ENCODE measurements around the gene CEACAM8.

DNA sequence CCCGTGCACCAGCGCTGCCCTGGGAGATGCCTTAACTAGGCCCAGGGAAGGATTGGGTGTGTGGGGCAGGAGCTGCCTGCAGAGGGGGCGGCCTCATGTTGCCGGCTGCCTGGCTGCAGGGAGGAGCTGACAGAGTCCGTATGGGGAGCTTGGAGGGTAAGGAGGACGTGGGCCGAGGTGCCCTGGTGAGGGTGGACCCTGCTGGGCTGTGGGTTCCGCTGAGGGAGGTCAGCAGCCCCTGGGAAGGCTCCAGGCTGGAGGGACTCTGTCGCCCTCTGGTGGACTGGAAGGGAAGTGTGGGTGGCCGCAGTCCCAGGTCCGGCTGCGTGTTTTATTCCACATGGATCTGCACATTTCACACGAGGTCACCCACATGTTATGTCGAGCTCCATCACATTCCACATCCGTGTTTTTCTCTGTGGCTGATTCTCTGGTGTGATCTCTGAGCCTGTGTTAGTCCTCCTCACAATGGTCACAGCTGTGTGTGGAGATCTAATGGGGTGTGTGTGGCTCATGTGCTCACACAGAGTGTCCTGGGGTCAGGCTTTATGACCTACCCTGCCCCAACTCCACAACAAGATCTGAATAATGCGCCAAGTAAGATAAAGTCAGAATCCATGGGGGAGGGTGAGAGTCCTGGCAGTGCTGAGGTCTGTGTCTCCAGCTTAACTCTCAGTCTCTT, 1.8 kb upstream of the CEACAM8 start:
- TF ChIP-seq EZH2phosphoT487 (IDR thresholded peaks at IDR 0.05; ENCODE audit: insufficient read depth, low read depth), result no peak
- TF ChIP-seq EZH2 (IDR thresholded peaks at IDR 0.05; ENCODE audit: insufficient read depth, poor library complexity, severe bottlenecking), result no peak

All from GM23248 (cell line).